Measurements from ENCODE around the gene KIRREL3. TPM values are rescaled to one million over a fixed set of nuclear protein-coding genes. Genes with fewer than 3 reads are reported as not detected.

The KIRREL3 gene
- total and polyA plus RNA-seq, 5 donors from 2014 or later = not detected

DNA sequence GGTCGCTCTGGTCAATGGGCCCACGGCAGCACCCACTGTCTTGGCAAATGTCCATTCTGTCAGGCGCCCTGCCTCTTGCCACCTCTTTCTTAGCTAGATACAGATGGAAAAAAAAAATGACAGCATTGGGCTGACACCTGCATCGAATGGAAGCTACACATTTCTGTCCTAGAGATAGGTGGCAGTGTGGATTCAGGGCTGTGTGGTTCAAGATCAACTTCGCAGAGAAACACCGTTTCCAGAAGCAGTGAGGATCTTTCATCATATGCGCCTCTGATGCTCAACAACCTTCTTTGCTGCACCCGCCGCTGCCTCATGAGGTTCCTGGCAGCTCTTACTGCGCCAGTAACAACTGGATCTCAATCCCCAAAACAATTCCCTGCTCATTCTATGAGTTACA is 236.3 kb downstream of the KIRREL3 start:
- DNase-seq (no peak), ATAC-seq (ENCODE audit: low read depth in 2 of 2) (no peak)
- H3K36me3 Mint-ChIP-seq = no peaks in the 10 kb centered on the region
- H3K9me3 ChIP-seq (ENCODE audit: control insufficient read depth in 2 of 2, low read length in 2 of 2) = no peaks in the 10 kb centered on the region
- no peak overlapping the region for H3K4me3 Mint-ChIP-seq
- no peaks in the 10 kb centered on the region for H3K4me1 ChIP-seq (ENCODE audit: control insufficient read depth, insufficient read depth, low read length, poor library complexity, severe bottlenecking)
- no peaks in the 10 kb centered on the region for H3K4me1 Mint-ChIP-seq
- H3K27ac Mint-ChIP-seq = no peak overlapping the region
- H3K36me3 ChIP-seq (ENCODE audit: control insufficient read depth, insufficient read depth, low read length) = no peaks in the 10 kb centered on the region
- H3K27me3 ChIP-seq (ENCODE audit: control insufficient read depth, insufficient read depth, low read length) = no peaks in the 10 kb centered on the region
- H3K27me3 Mint-ChIP-seq = peaks cover 2% of the 10 kb centered on the region
- no peak overlapping the region for H3K27ac ChIP-seq (ENCODE audit: insufficient read depth, low read length, poor library complexity, severe bottlenecking)
- H3K4me3 ChIP-seq (ENCODE audit: low read depth, low read length) = no peak overlapping the region
- peaks cover 0 to 9% (median 0%) of the 10 kb centered on the region in 7 donors for H3K9me3 Mint-ChIP-seq

GRCh38 chr11:126756855-126757254 is 243.7 kb downstream of the KIRREL3 start:
- H3K27me3 Mint-ChIP-seq = peaks cover 4% of the 10 kb centered on the region
- no peak overlapping the region for H3K4me3 Mint-ChIP-seq
- H3K36me3 Mint-ChIP-seq = no peaks in the 10 kb centered on the region
- H3K9me3 ChIP-seq (ENCODE audit: control insufficient read depth in 2 of 2, low read length in 2 of 2) = no peaks in the 10 kb centered on the region
- H3K36me3 ChIP-seq (ENCODE audit: control insufficient read depth, insufficient read depth, low read length) = no peaks in the 10 kb centered on the region
- no peaks in the 10 kb centered on the region for H3K27me3 ChIP-seq (ENCODE audit: control insufficient read depth, insufficient read depth, low read length)
- DNase-seq (no peak), ATAC-seq (ENCODE audit: low read depth in 2 of 2) (no peak)
- H3K9me3 Mint-ChIP-seq = peaks cover 0 to 2% (median 0%) of the 10 kb centered on the region in 7 donors
- no peaks in the 10 kb centered on the region for H3K4me1 Mint-ChIP-seq
- no peak overlapping the region for H3K27ac Mint-ChIP-seq
- no peaks in the 10 kb centered on the region for H3K4me1 ChIP-seq (ENCODE audit: control insufficient read depth, insufficient read depth, low read length, poor library complexity, severe bottlenecking)
- no peak overlapping the region for H3K4me3 ChIP-seq (ENCODE audit: low read depth, low read length)
- no peak overlapping the region for H3K27ac ChIP-seq (ENCODE audit: insufficient read depth, low read length, poor library complexity, severe bottlenecking)

GRCh38 chr11:126756421-126756820 is 244.1 kb downstream of the KIRREL3 start:
- H3K4me3 Mint-ChIP-seq = no peak overlapping the region
- Histone ChIP-seq H3K4me1 (ENCODE audit: control insufficient read depth, insufficient read depth, low read length, poor library complexity, severe bottlenecking) (no peaks in the 10 kb centered on the region), H3K27me3 (ENCODE audit: control insufficient read depth, insufficient read depth, low read length) (no peaks in the 10 kb centered on the region), H3K27ac (ENCODE audit: insufficient read depth, low read length, poor library complexity, severe bottlenecking) (no peak overlapping the region), H3K4me3 (ENCODE audit: low read depth, low read length) (no peak overlapping the region), H3K36me3 (ENCODE audit: control insufficient read depth, insufficient read depth, low read length) (no peaks in the 10 kb centered on the region), H3K9me3 (ENCODE audit: control insufficient read depth in 2 of 2, low read length in 2 of 2) (no peaks in the 10 kb centered on the region)
- no peak overlapping the region for H3K27ac Mint-ChIP-seq
- peaks cover 4% of the 10 kb centered on the region for H3K27me3 Mint-ChIP-seq
- DNase-seq (no peak), ATAC-seq (ENCODE audit: low read depth in 2 of 2) (no peak)
- peaks cover 0 to 2% (median 0%) of the 10 kb centered on the region in 7 donors for H3K9me3 Mint-ChIP-seq
- H3K4me1 Mint-ChIP-seq = no peaks in the 10 kb centered on the region
- H3K36me3 Mint-ChIP-seq = no peaks in the 10 kb centered on the region

DNA sequence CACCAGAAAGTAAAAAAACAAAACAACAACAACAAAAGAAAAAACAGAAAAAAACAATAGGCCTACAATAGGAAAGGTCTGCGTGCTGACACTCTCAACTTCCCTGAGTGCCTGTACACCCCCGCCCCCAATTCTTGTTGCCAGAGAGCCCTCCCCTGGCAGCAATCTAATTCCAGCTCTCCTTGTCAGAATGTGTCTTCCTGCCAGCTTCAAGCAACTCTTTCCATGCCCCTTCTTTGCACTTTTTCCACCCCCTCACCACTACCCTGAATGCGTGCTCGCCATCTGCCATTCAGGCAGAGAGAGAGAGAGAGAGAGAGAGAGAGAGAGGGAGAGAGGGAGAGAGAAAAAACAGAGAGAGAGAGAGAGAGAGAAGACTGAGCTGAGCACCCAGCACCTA is 245.0 kb downstream of the KIRREL3 start:
- Histone ChIP-seq H3K4me1 (ENCODE audit: control insufficient read depth, insufficient read depth, low read length, poor library complexity, severe bottlenecking) (no peaks in the 10 kb centered on the region), H3K27ac (ENCODE audit: insufficient read depth, low read length, poor library complexity, severe bottlenecking) (no peak overlapping the region), H3K36me3 (ENCODE audit: control insufficient read depth, insufficient read depth, low read length) (no peaks in the 10 kb centered on the region), H3K4me3 (ENCODE audit: low read depth, low read length) (no peak overlapping the region), H3K9me3 (ENCODE audit: control insufficient read depth in 2 of 2, low read length in 2 of 2) (no peaks in the 10 kb centered on the region), H3K27me3 (ENCODE audit: control insufficient read depth, insufficient read depth, low read length) (no peaks in the 10 kb centered on the region)
- Mint-ChIP-seq H3K27ac (no peak overlapping the region), H3K4me1 (no peaks in the 10 kb centered on the region), H3K9me3 (peaks cover 0 to 2% (median 0%) of the 10 kb centered on the region in 7 donors), H3K4me3 (no peak overlapping the region), H3K27me3 (peaks cover 4% of the 10 kb centered on the region), H3K36me3 (no peaks in the 10 kb centered on the region)
- ATAC-seq (ENCODE audit: low read depth in 2 of 2) (no peak), DNase-seq (no peak)

- Histone ChIP-seq H3K4me3 (ENCODE audit: low read depth, low read length) (no peak overlapping the region), H3K36me3 (ENCODE audit: control insufficient read depth, insufficient read depth, low read length) (no peaks in the 10 kb centered on the region), H3K9me3 (ENCODE audit: control insufficient read depth in 2 of 2, low read length in 2 of 2) (no peaks in the 10 kb centered on the region), H3K27ac (ENCODE audit: insufficient read depth, low read length, poor library complexity, severe bottlenecking) (no peak overlapping the region), H3K4me1 (ENCODE audit: control insufficient read depth, insufficient read depth, low read length, poor library complexity, severe bottlenecking) (no peaks in the 10 kb centered on the region), H3K27me3 (ENCODE audit: control insufficient read depth, insufficient read depth, low read length) (no peaks in the 10 kb centered on the region)
- no peak for ATAC-seq (ENCODE audit: low read depth in 2 of 2)
- Mint-ChIP-seq H3K4me1 (no peaks in the 10 kb centered on the region), H3K9me3 (no peaks in the 10 kb centered on the region), H3K4me3 (no peak overlapping the region), H3K27ac (no peak overlapping the region), H3K27me3 (peaks cover 4% of the 10 kb centered on the region), H3K36me3 (no peaks in the 10 kb centered on the region)
- no peak for DNase-seq
Observed at GRCh38 chr11:126754591-126755426, 245.8 kb downstream of the KIRREL3 start.

DNA sequence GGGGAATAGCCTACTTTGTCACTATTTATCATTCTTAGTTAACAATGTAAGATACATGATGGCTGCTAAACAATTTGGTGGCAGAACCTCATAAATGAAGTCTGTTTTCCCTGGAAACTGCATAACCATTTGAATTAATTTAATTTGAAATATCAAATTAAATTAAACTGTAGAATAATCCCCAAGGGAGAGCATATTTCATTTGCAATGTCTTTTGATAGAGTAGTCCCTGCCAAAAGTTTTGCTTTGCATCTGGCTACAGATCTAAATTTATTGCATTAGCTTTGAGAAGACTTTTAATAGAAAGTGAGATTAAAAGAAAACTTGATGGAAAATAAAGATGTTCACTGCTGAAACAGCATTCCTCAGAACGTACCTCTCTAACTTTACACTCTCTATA is 246.6 kb downstream of the KIRREL3 start:
- H3K4me3 ChIP-seq (ENCODE audit: low read depth, low read length) = no peak overlapping the region
- no peaks in the 10 kb centered on the region for H3K9me3 Mint-ChIP-seq
- H3K27me3 ChIP-seq (ENCODE audit: control insufficient read depth, insufficient read depth, low read length) = no peaks in the 10 kb centered on the region
- H3K27ac Mint-ChIP-seq = no peak overlapping the region
- H3K27ac ChIP-seq (ENCODE audit: insufficient read depth, low read length, poor library complexity, severe bottlenecking) = no peak overlapping the region
- H3K9me3 ChIP-seq (ENCODE audit: control insufficient read depth in 2 of 2, low read length in 2 of 2) = no peaks in the 10 kb centered on the region
- H3K36me3 Mint-ChIP-seq = no peaks in the 10 kb centered on the region
- H3K36me3 ChIP-seq (ENCODE audit: control insufficient read depth, insufficient read depth, low read length) = no peaks in the 10 kb centered on the region
- H3K27me3 Mint-ChIP-seq = peaks cover 5% of the 10 kb centered on the region
- no peak for ATAC-seq (ENCODE audit: low read depth in 2 of 2)
- H3K4me3 Mint-ChIP-seq = no peak overlapping the region
- DNase-seq = no peak
- H3K4me1 Mint-ChIP-seq = no peaks in the 10 kb centered on the region
- no peaks in the 10 kb centered on the region for H3K4me1 ChIP-seq (ENCODE audit: control insufficient read depth, insufficient read depth, low read length, poor library complexity, severe bottlenecking)

GRCh38 chr11:126751242-126751641 is 249.3 kb downstream of the KIRREL3 start:
- no peaks in the 10 kb centered on the region for H3K36me3 Mint-ChIP-seq
- H3K9me3 Mint-ChIP-seq = no peaks in the 10 kb centered on the region
- Histone ChIP-seq H3K27ac (ENCODE audit: insufficient read depth, low read length, poor library complexity, severe bottlenecking) (no peak overlapping the region), H3K36me3 (ENCODE audit: control insufficient read depth, insufficient read depth, low read length) (no peaks in the 10 kb centered on the region), H3K27me3 (ENCODE audit: control insufficient read depth, insufficient read depth, low read length) (no peaks in the 10 kb centered on the region), H3K4me1 (ENCODE audit: control insufficient read depth, insufficient read depth, low read length, poor library complexity, severe bottlenecking) (no peaks in the 10 kb centered on the region), H3K4me3 (ENCODE audit: low read depth, low read length) (no peak overlapping the region), H3K9me3 (ENCODE audit: control insufficient read depth in 2 of 2, low read length in 2 of 2) (no peaks in the 10 kb centered on the region)
- H3K4me3 Mint-ChIP-seq = no peak overlapping the region
- H3K27me3 Mint-ChIP-seq = peaks cover 5% of the 10 kb centered on the region
- DNase-seq (no peak), ATAC-seq (ENCODE audit: low read depth in 2 of 2) (no peak)
- no peak overlapping the region for H3K27ac Mint-ChIP-seq
- H3K4me1 Mint-ChIP-seq = no peaks in the 10 kb centered on the region

- H3K4me1 Mint-ChIP-seq = no peaks in the 10 kb centered on the region
- H3K4me3 Mint-ChIP-seq = no peak overlapping the region
- no peak for DNase-seq
- no peaks in the 10 kb centered on the region for H3K36me3 Mint-ChIP-seq
- Histone ChIP-seq H3K4me1 (ENCODE audit: control insufficient read depth, insufficient read depth, low read length, poor library complexity, severe bottlenecking) (no peaks in the 10 kb centered on the region), H3K9me3 (ENCODE audit: control insufficient read depth in 2 of 2, low read length in 2 of 2) (no peaks in the 10 kb centered on the region), H3K36me3 (ENCODE audit: control insufficient read depth, insufficient read depth, low read length) (no peaks in the 10 kb centered on the region), H3K27ac (ENCODE audit: insufficient read depth, low read length, poor library complexity, severe bottlenecking) (no peak overlapping the region), H3K4me3 (ENCODE audit: low read depth, low read length) (no peak overlapping the region), H3K27me3 (ENCODE audit: control insufficient read depth, insufficient read depth, low read length) (no peaks in the 10 kb centered on the region)
- H3K9me3 Mint-ChIP-seq = no peaks in the 10 kb centered on the region
- H3K27me3 Mint-ChIP-seq = peaks cover 13% of the 10 kb centered on the region
- H3K27ac Mint-ChIP-seq = no peak overlapping the region
- ATAC-seq (ENCODE audit: low read depth in 2 of 2) = no peak
Observed at GRCh38 chr11:126748793-126749192, 251.8 kb downstream of the KIRREL3 start.
